GM12865 (cell line): ENCODE measurements around the gene PCDH17.

ENCODE experiments used
- DNase-seq: peaks from one replicate; pipeline ENCODE4 v3.0.0; 2010; ENCODE audit warnings: low read depth
- H3K4me3 ChIP-seq: 2 replicates; pipeline ENCODE4 v1.5.1; 2011; ENCODE audit warnings: mild to moderate bottlenecking, low read depth, low read length, control low read depth
- CTCF ChIP-seq: IDR thresholded peaks from 2 replicates; pipeline ENCODE4 v1.5.1; 2011; ENCODE audit warnings: low read length, control low read depth, low read depth, inconsistent platforms; ENCODE audit not compliant: insufficient read depth; ENCODE audit errors: missing control alignments

The PCDH17 gene

GRCh38 chr13:57680609-57681008, 49.1 kb downstream of the PCDH17 start:
- no peak overlapping the region for H3K4me3 ChIP-seq
- no peak for DNase-seq
- no peak for TF ChIP-seq CTCF

- no peak for DNase-seq
- H3K4me3 ChIP-seq = no peak overlapping the region
- no peak for TF ChIP-seq CTCF
Observed at GRCh38 chr13:57682128-57682716, 50.7 kb downstream of the PCDH17 start.

- TF ChIP-seq CTCF = no peak
- H3K4me3 ChIP-seq = no peak overlapping the region
- no peak for DNase-seq
Observed at GRCh38 chr13:57698851-57699250, 67.3 kb downstream of the PCDH17 start.

- TF ChIP-seq CTCF = no peak
- H3K4me3 ChIP-seq = no peak overlapping the region
- no peak for DNase-seq
Observed at GRCh38 chr13:57704031-57704430, 72.5 kb downstream of the PCDH17 start.

DNA sequence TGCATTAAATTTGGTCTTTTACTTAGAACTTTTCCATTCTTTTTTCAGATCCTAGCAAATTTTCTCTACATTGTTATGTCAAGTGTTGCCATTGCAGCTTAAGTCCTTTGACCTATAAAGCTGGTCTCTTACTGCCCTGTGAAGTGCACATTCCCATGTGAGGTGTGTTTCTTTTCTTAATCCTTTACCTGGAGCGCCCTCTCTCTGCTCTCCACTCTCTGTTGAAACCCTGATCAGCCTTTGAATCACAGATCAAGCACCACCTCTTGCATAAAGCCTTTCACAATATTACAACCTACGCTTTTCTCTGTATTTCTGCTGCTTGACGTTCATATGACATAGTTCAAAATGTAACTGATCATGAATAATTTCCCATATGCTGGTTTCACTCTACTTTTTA, 84.8 kb downstream of the PCDH17 start:
- no peak for DNase-seq
- TF ChIP-seq CTCF = no peak

GRCh38 chr13:57724486-57725272, 93.1 kb downstream of the PCDH17 start:
- H3K4me3 ChIP-seq = no peak overlapping the region
- no peak for DNase-seq
- TF ChIP-seq CTCF = no peak

More for the DNA sequence above, 84.8 kb downstream of the PCDH17 start:
- no peak overlapping the region for H3K4me3 ChIP-seq

GRCh38 chr13:57725480-57725879, 93.9 kb downstream of the PCDH17 start:
- no peak for DNase-seq
- no peak overlapping the region for H3K4me3 ChIP-seq
- TF ChIP-seq CTCF = no peak
